Fibroblast of lung (primary cell): ENCODE measurements around the gene HSPA8.

Experiments
- CTCF ChIP-seq, 2 donors: IDR thresholded peaks in 1 of 2; conservative IDR thresholded peaks in 1 of 2; 1 replicate in 1 of 2; 2 replicates in 1 of 2; pipeline ENCODE4 v1.5.1; 2011 to 2012; ENCODE audit warnings: low read length in 2 of 2, control low read depth in 1 of 2, inconsistent platforms in 1 of 2, low read depth in 1 of 2, mild to moderate bottlenecking in 1 of 2
- EZH2 ChIP-seq: IDR thresholded peaks from 2 replicates; pipeline ENCODE4 v1.5.1; 2012; ENCODE audit warnings: low read length, control low read depth, mild to moderate bottlenecking; ENCODE audit errors: missing control alignments

- TF ChIP-seq EZH2 (no peak), CTCF (conservative IDR thresholded peaks at IDR 0.05 in 1 of 2, IDR thresholded peaks at IDR 0.05 in 1 of 2; ENCODE audit: low read depth in 1 of 2, low read length in 2 of 2) (no peak)
Measured at GRCh38 chr11:123065621-123066020, 3.7 kb upstream of the HSPA8 start.
